ENCODE results near the gene NR0B2.

Gene NR0B2

GRCh38 chr1:26915204-26915842 lies 1.5 kb upstream of the NR0B2 start:
- no peaks in the 10 kb centered on the region for H3K9me3 Mint-ChIP-seq
- DNase-seq = no peak
- no peak overlapping the region for H3K27ac Mint-ChIP-seq
- H3K4me3 Mint-ChIP-seq = no peak overlapping the region
- peaks cover under 1 to 3% of the 10 kb centered on the region in 2 donors for H3K4me1 Mint-ChIP-seq
- no peak for ATAC-seq (replicated peaks)
- H3K27me3 Mint-ChIP-seq = no peaks in the 10 kb centered on the region
- no peaks in the 10 kb centered on the region for H3K36me3 Mint-ChIP-seq

GRCh38 chr1:26913389-26913753 lies 404 bp downstream of the NR0B2 start:
- no peaks in the 10 kb centered on the region for H3K4me1 Mint-ChIP-seq
- H3K36me3 Mint-ChIP-seq = no peaks in the 10 kb centered on the region
- ATAC-seq (replicated peaks) (no peak), DNase-seq (no peak)
- no peak overlapping the region for H3K4me3 Mint-ChIP-seq
- H3K27me3 Mint-ChIP-seq = peaks cover 6 to 10% of the 10 kb centered on the region in 2 donors
- H3K27ac Mint-ChIP-seq = no peak overlapping the region
- no peaks in the 10 kb centered on the region for H3K9me3 Mint-ChIP-seq

GRCh38 chr1:26912147-26912490 lies 1.7 kb downstream of the NR0B2 start:
- Mint-ChIP-seq H3K27ac (no peak overlapping the region), H3K9me3 (no peaks in the 10 kb centered on the region), H3K36me3 (no peaks in the 10 kb centered on the region), H3K27me3 (peaks cover 9 to 15% of the 10 kb centered on the region in 2 donors), H3K4me3 (no peak overlapping the region), H3K4me1 (no peaks in the 10 kb centered on the region)
- ATAC-seq (replicated peaks) (no peak), DNase-seq (no peak)

DNA sequence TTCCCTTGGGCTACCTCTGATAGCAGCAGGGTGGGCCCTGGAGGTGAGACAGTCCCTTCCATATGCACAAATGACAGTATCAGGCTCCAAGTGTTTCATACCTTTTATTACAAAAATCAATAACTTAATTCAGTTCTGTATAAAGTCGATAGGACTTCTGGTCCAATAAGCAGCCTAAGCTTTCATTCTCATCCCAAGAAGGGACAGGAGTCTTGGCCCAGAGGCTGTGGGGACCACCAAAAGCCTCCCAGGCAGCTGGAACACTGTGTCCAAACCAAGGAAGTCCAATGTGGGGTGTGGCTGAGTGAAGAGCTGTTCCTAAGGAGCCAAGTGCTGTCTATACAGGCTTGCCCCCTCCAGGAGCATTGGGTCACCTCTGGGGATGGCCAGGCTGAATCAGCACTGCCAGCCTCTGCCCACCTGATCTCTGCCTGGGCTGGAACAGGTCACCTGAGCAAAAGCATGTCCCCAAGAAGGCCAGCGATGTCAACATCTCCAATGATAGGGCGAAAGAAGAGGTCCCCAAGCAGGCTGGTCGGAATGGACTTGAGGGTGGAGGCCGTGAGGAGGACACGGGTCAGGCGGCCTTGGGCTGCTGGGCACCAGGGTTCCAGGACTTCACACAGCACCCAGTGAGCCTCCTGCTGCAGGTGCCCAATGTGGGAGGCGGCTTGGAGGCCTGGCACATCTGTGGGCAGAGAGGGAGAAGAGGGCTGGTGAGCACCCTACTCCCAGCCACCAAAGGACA lies 2.2 kb downstream of the NR0B2 start:
- H3K36me3 Mint-ChIP-seq = no peaks in the 10 kb centered on the region
- no peak overlapping the region for H3K27ac Mint-ChIP-seq
- H3K4me3 Mint-ChIP-seq = no peak overlapping the region
- H3K4me1 Mint-ChIP-seq = no peaks in the 10 kb centered on the region
- peaks cover 9 to 16% of the 10 kb centered on the region in 2 donors for H3K27me3 Mint-ChIP-seq
- H3K9me3 Mint-ChIP-seq = no peaks in the 10 kb centered on the region
- DNase-seq (no peak), ATAC-seq (replicated peaks) (no peak)

DNA sequence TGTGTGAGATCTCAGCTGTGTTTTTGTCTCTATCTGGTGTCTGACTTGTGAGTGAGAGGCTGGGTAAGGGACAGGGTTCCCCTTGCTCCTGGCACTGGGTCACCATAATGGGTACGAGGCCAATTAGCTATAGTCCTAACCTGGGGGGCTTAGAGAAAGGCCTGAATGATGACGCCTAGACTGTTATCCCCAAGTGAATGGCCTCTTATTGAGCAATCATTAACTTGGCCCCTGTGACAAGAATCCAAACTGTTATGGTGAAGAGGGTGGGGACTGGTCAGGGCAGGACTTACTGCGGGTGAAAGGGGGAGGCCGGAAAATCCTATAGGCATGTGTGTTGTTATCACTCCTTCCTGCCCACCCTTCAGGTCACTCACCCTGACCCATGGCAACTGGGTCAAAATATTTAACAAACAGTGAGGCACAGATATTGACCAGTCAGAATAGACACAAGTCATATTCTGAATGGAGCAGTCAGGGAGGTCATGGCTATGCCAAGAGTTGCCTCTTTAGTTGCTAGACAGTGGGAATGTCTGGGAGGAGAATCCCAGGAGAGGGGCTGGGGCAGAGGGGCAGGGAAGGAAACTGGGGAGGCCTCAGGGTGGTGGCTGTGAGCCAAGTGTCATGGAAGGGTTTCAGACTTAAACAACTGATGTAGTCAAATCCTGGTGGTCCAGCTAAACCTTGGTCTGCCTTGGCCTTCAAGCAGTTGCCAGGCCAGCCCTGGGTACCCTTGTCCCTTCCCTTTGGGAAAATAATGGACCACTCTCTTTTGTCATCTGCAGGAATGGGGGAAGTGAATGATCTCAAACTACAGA lies 3.2 kb downstream of the NR0B2 start:
- Mint-ChIP-seq H3K4me1 (no peaks in the 10 kb centered on the region), H3K27me3 (peaks cover 9 to 16% of the 10 kb centered on the region in 2 donors), H3K4me3 (no peak overlapping the region), H3K36me3 (no peaks in the 10 kb centered on the region), H3K27ac (no peak overlapping the region), H3K9me3 (no peaks in the 10 kb centered on the region)
- ATAC-seq (replicated peaks) (no peak), DNase-seq (no peak)

DNA sequence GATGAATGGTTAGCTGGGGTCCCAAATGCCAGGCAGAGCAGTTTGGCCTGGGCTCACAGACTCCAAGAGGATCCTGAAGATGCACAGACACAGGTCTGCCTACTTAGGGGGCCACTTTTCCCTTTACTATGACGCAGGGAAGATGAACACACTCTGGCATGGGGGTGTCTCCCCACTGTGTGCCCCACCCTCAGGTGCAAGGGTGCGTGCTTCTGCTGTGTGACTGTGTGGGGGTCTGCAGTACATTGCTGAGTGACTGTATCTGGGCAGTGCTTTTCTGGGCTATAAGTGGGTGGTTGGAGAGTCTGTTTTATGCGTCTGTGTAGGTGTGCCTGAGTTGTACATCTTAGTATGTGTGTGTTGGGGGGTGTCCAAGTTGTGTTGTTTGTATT lies 3.8 kb downstream of the NR0B2 start:
- no peak for DNase-seq
- Mint-ChIP-seq H3K4me1 (no peaks in the 10 kb centered on the region), H3K27ac (no peak overlapping the region), H3K9me3 (no peaks in the 10 kb centered on the region), H3K27me3 (peaks cover 9 to 16% of the 10 kb centered on the region in 2 donors), H3K4me3 (no peak overlapping the region), H3K36me3 (no peaks in the 10 kb centered on the region)
- no peak for ATAC-seq (replicated peaks)

DNA sequence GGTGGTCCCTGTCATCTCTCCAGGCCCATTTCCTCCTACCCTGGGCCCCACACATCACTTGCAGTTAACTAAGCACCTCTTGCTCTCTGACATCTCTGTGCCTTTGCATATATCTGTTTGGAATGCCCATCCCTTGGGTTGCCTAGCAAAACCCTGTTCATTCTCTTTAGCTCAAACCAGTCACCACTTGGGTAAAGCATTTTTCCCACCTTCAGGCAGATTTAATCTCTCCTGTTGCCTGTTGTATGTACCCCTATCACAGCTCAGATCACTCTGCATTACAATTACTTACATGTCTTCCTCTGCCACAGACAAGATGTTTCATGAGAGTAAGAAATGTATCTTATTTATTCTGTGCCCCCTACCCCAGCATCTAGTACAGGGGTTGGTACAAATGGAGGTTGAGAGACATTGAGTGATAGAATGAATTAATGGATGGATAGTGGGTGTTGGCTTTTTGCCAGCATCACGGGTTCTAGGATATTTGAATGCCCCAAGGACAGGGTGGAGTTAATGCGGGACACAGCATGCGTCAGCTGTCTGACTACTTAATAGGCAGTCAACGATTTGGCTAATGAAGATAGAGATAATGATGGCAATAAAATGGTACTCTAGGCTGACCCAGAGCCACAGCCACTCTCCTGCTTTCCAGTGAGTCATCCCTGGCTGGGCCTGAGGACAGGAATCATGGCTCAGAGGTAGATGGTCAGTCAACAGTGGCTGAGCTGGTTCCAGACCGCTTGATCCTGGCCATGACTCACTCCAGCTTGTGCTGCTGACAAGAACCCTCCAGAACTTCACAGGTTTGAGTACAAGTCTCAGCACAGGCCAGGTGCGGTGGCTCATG lies 6.5 kb downstream of the NR0B2 start:
- DNase-seq (no peak), ATAC-seq (replicated peaks) (no peak)
- no peak overlapping the region for H3K4me3 Mint-ChIP-seq

DNA sequence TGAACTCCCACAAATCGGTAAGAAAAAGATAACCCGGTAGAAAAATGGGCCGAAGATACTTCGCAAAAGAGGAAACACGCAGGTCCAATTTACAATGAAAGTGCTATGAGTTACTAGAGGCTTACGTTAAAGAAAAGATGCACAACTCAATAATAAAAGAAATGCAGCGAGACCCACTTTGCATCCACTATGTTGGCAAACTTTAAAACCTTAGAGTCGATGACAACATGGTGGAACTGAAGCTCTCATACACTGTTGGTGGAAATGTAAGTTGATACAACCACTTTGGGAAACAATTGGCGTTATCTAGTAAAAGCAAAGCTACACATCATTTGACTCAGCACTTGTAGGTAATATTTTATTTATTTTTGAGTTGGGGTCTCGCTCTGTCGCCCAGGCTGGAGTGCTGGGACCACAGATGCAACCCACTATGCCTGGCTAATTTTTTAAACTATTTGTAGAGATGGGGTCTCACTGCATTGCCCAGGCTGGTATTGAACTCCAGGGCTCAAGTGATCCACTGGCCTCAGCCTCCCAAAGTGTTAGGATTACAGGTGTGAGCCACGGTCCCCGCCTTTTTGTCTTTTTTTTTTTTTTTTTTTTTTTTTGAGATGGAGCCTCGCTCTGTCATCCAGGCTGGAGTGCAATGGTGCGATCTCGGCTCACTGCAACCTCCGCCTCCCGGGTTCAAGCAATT lies 12.8 kb downstream of the NR0B2 start:
- DNase-seq = no peak
- Mint-ChIP-seq H3K4me3 (peak overlapping the region; percentile 92 to 98), H3K27me3 (no peaks in the 10 kb centered on the region), H3K4me1 (peaks cover 21 to 30% of the 10 kb centered on the region in 2 donors), H3K9me3 (no peaks in the 10 kb centered on the region), H3K27ac (peak overlapping the region; percentile 100), H3K36me3 (peaks cover 10 to 11% of the 10 kb centered on the region in 2 donors)
- peak; percentile 1 to 4 for ATAC-seq (replicated peaks)

More for the DNA sequence above, 6.5 kb downstream of the NR0B2 start:
- Mint-ChIP-seq H3K36me3 (no peaks in the 10 kb centered on the region), H3K9me3 (no peaks in the 10 kb centered on the region), H3K4me1 (peaks cover under 1% of the 10 kb centered on the region in 2 donors), H3K27ac (no peak overlapping the region), H3K27me3 (peaks cover 9 to 16% of the 10 kb centered on the region in 2 donors)

GRCh38 chr1:26900001-26900814 lies 13.6 kb downstream of the NR0B2 start, which contains the start of gene GPATCH3:
GPATCH3 (minus strand) TSS chr1:26900467; CDS start chr1:26900442, 25 bp downstream.
- no peaks in the 10 kb centered on the region for H3K9me3 Mint-ChIP-seq
- H3K4me3 Mint-ChIP-seq = peak within 1 kb of the TSS; percentile 92 to 98
- DNase-seq = peak; percentile 82
- H3K27ac Mint-ChIP-seq = peak within 1 kb of the TSS; percentile 100
- H3K36me3 Mint-ChIP-seq = peaks cover 10 to 17% of the 10 kb centered on the region in 2 donors
- H3K4me1 Mint-ChIP-seq = peaks cover 21 to 30% of the 10 kb centered on the region in 2 donors
- peak; percentile 90 to 93 for ATAC-seq (replicated peaks)
- H3K27me3 Mint-ChIP-seq = no peaks in the 10 kb centered on the region

GRCh38 chr1:26897351-26897750 lies 16.4 kb downstream of the NR0B2 start:
- H3K36me3 Mint-ChIP-seq = peaks cover 28 to 42% of the 10 kb centered on the region in 2 donors
- no peak for ATAC-seq (replicated peaks)
- DNase-seq = no peak

GRCh38 chr1:26894263-26894662 lies 19.5 kb downstream of the NR0B2 start:
- peaks cover 22 to 33% of the 10 kb centered on the region in 2 donors for H3K4me1 Mint-ChIP-seq
- peaks cover 42 to 48% of the 10 kb centered on the region in 2 donors for H3K36me3 Mint-ChIP-seq
- ATAC-seq (replicated peaks) (no peak), DNase-seq (no peak)
- H3K27me3 Mint-ChIP-seq = no peaks in the 10 kb centered on the region
- no peaks in the 10 kb centered on the region for H3K9me3 Mint-ChIP-seq
- H3K27ac Mint-ChIP-seq = peak overlapping the region; percentile 11
- H3K4me3 Mint-ChIP-seq = no peak overlapping the region

More at GRCh38 chr1:26897351-26897750, 16.4 kb downstream of the NR0B2 start:
- Mint-ChIP-seq H3K27me3 (no peaks in the 10 kb centered on the region), H3K9me3 (no peaks in the 10 kb centered on the region), H3K4me3 (no peak overlapping the region), H3K4me1 (peaks cover 26 to 30% of the 10 kb centered on the region in 2 donors), H3K27ac (peak overlapping the region; percentile 48)

DNA sequence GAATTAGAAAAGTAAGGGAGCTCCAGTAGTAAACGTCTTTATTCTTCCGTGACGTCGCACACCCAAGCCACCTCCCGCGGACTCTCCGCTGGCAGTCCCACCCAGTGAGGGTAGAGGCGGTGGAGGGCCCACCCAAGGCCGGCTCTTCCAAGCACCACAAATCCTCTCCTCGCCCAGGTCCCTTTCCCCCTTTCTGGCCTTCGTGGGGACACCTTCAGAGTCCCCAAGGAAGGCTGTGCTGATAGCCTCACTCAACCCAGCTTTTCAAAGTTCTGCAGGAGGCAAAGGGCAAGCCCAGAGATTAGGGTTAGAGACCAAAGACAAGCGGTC lies 23.3 kb downstream of the NR0B2 start:
- H3K4me1 Mint-ChIP-seq = peaks cover 25 to 41% of the 10 kb centered on the region in 2 donors
- H3K9me3 Mint-ChIP-seq = no peaks in the 10 kb centered on the region
- peak overlapping the region; percentile 97 to 98 for H3K4me3 Mint-ChIP-seq

More for the DNA sequence above, 23.3 kb downstream of the NR0B2 start:
- peak; percentile 45 to 51 for ATAC-seq (replicated peaks)
- Mint-ChIP-seq H3K36me3 (peaks cover 45 to 59% of the 10 kb centered on the region in 2 donors), H3K27ac (peak overlapping the region; percentile 97), H3K27me3 (no peaks in the 10 kb centered on the region)
- no peak for DNase-seq
